ENCODE measurements around the gene PIK3R2. TPM values are rescaled to one million over a fixed set of nuclear protein-coding genes. Genes with fewer than 3 reads are reported as not detected.
A peak's percentile ranks its signal among the peaks of the same experiment; 100 is the strongest.

PIK3R2 gene
- total and polyA plus RNA-seq, 2 of the 13 experiments (the other 11 are each of a cell fraction or from before 2014, with no cell fraction given), result 18.6 to 25.3 TPM

DNA sequence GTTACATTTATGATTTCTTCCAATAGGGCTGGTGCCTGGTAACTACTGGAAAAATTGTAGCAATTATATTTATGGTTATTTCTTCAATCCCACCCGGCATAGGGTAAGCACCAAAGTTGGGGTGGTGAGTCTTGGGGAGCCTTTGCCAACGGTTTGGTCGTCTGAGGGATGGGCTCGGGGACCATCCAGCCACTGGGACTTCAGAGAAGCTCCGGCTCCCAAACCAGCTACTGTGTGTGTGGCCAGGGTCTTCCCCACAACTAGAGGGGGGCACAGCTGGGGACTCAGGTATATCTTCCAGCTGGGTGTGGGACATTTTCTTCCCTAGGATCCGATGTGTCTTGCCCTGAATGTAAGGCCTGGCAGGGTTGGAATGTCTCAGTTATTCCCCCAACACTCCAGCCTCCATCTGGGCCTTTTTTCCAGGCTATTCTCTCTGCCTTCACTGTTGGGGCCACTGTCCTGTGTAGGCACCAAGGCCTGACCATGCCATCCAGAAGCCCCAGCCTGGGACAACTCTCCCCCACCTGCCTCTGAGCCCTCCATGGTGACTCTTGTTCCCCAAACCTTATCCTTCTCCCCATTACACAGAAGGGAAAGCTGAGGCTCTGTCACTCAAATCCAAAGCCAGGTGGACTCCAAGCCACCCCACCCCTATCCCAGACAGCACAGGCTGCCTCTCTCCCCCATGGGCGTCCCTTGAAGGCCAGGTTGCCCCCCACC, 19.5 kb downstream of the PIK3R2 start:
- TF ChIP-seq NPAS2 (CRISPR knock-in tag; IDR thresholded peaks at IDR 0.05; ENCODE audit: borderline replicate concordance) (no peak), SPEN (CRISPR knock-in tag; IDR thresholded peaks at IDR 0.05; ENCODE audit: low read depth) (no peak), HOXA9 (CRISPR knock-in tag; IDR thresholded peaks at IDR 0.05; ENCODE audit: borderline replicate concordance) (no peak), CHD4 (IDR thresholded peaks at IDR 0.05; ENCODE audit: borderline replicate concordance, low read length) (peak; percentile 69; the same call in 1 of the 2 replicates), ZNF205 (CRISPR knock-in tag; IDR thresholded peaks at IDR 0.05) (no peak), ZNF792 (CRISPR knock-in tag; IDR thresholded peaks at IDR 0.05) (no peak), LCORL (IDR thresholded peaks at IDR 0.05) (no peak), LCORL (CRISPR knock-in tag; IDR thresholded peaks at IDR 0.05) (no peak), ADNP (CRISPR knock-in tag; IDR thresholded peaks at IDR 0.05) (peak; percentile 55; the same call in 1 of the 2 replicates), ZNF629 (CRISPR knock-in tag; conservative IDR thresholded peaks at IDR 0.05) (peak; percentile 95)
- FAIRE-seq, result no peak
- no peaks in the 10 kb centered on the region for H3K79me2 ChIP-seq (ENCODE audit: insufficient read depth, low read length)

More for the DNA sequence above, 19.5 kb downstream of the PIK3R2 start:
- H3K27ac ChIP-seq (ENCODE audit: extremely low read length, insufficient read depth, low read length), result no peak overlapping the region
- ChIA-PET CTCF (ENCODE audit: low intra/inter-chr PET ratio, low total read pairs) (no interaction called here), POLR2A (interaction anchor here (0.9 to 1.7 kb wide), 2 partner anchors 13 to 20 kb away, joined by 3 to 4 read pairs; partner anchors contain the start of gene MPV17L2)
- no peak for ATAC-seq
- H3K4me2 ChIP-seq (ENCODE audit: low read depth, low read length), result no peak overlapping the region
- no peaks in the 10 kb centered on the region for H3K27me3 ChIP-seq (ENCODE audit: control insufficient read depth in 1 of 2, insufficient read depth in 2 of 2, low read length in 2 of 2)
- peaks cover 6 to 19% of the 10 kb centered on the region in 2 experiments; a peak in 4 of 5 replicates for H3K36me3 ChIP-seq (replicated peaks in 1 of 2; ENCODE audit: control insufficient read depth in 1 of 2, insufficient read depth in 2 of 2, low read length in 2 of 2)
- H3K9me3 ChIP-seq (ENCODE audit: low read length), result no peaks in the 10 kb centered on the region
- in situ Hi-C loops (cut with HindIII; ENCODE audit: extremely low pct_ligation_motif_present, low pct_unique_long_range_greater_than_20kb) (loop anchor here (10.0 kb wide), 1 partner anchor 168 kb away; the partner anchor contains the start of gene ARRDC2), intact Hi-C loops (cut with micrococcal nuclease; ENCODE audit: unreplicated experiment) (no loop called here)
- peaks cover 14% of the 10 kb centered on the region for H3K4me1 ChIP-seq (ENCODE audit: insufficient read depth, low read length)
- BruUV-seq (replicated peaks), result no TSS peak
- 0 out of 2 replicates have a peak, but pooled peaks cover 3% of the 10 kb centered on the region for H4K20me1 ChIP-seq (ENCODE audit: insufficient read depth, low read length)
- no peak overlapping the region for H3K9ac ChIP-seq (ENCODE audit: insufficient read depth, low read depth, low read length)
- no peak overlapping the region for H3K4me3 ChIP-seq (replicated peaks in 1 of 3; ENCODE audit: insufficient read depth in 1 of 3, low read depth in 2 of 3, low read length in 3 of 3)
- no peak overlapping the region for H2AFZ ChIP-seq (ENCODE audit: low read length)
- DNase-seq (ENCODE audit: low spot score), result no peak
- 97% methylated on average over 7 of the region's 7 CpGs for WGBS (ENCODE audit: low lambda C conversion rate)
